Esophagus muscularis mucosa (tissue), 4 donors: ENCODE data around the gene IAH1.

Experiments used
- EP300 ChIP-seq: sonication (generic); formaldehyde crosslinking; IDR thresholded peaks from one replicate; pipeline ENCODE4 v1.6.1; 2017; ENCODE audit warnings: antibody characterized with exemption
- POLR2AphosphoS5 ChIP-seq, 2 donors: sonication (generic); formaldehyde crosslinking; IDR thresholded peaks; one replicate each; pipeline ENCODE4 v1.6.1; 2017; ENCODE audit warnings: antibody characterized with exemption in 2 of 2
- TF ChIP-seq, protein P1 (sequence below), 3 experiments: fragments of 200-600 bp in 2 of 3; fragments of 450-650 bp in 1 of 3; sonication (generic) in 2 of 3; IDR thresholded peaks; one replicate each; pipeline ENCODE4 v1.5.1; 2017 to 2019; ENCODE audit warnings: antibody characterized with exemption in 3 of 3, mild to moderate bottlenecking in 2 of 3, moderate library complexity in 1 of 3

DNA sequence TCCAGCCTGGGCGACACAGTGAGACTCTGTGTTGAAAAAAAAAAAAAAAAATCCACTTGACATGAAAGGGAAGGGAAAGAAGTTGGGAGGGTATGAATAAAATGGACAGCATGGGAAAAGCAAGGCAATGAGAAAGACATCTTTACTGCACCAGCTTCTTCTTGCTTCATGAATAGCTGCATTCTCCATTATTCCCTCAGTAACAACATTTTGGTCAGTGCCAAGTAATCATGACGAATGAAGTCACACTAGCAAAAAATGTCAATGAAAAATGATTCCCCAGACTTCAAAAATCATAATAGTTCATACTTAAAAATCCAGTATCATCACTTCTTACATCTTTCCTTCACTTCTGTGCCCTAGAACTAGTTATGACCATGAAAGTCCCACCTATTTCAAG lies 50.9 kb downstream of the IAH1 start:
- TF ChIP-seq, protein P1, sequence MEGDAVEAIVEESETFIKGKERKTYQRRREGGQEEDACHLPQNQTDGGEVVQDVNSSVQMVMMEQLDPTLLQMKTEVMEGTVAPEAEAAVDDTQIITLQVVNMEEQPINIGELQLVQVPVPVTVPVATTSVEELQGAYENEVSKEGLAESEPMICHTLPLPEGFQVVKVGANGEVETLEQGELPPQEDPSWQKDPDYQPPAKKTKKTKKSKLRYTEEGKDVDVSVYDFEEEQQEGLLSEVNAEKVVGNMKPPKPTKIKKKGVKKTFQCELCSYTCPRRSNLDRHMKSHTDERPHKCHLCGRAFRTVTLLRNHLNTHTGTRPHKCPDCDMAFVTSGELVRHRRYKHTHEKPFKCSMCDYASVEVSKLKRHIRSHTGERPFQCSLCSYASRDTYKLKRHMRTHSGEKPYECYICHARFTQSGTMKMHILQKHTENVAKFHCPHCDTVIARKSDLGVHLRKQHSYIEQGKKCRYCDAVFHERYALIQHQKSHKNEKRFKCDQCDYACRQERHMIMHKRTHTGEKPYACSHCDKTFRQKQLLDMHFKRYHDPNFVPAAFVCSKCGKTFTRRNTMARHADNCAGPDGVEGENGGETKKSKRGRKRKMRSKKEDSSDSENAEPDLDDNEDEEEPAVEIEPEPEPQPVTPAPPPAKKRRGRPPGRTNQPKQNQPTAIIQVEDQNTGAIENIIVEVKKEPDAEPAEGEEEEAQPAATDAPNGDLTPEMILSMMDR (IDR thresholded peaks at IDR 0.05): no peak
- TF ChIP-seq EP300 (no peak), POLR2AphosphoS5 (IDR thresholded peaks at IDR 0.05) (no peak)
